Left hindlimb (tissue), 1 donor: ENCODE measurements around the gene ANO9.
A peak's percentile ranks its signal among the peaks of the same experiment; 100 is the strongest.
"Not testable (repeated sequence)": the region's sequence is repeated elsewhere in the genome, so short reads cannot be mapped to it uniquely, and the experiment has no call there.

ENCODE experiments used
- DNase-seq: peaks from one replicate; pipeline ENCODE4 v3.0.0-alpha.2; 2018

The ANO9 gene

DNA sequence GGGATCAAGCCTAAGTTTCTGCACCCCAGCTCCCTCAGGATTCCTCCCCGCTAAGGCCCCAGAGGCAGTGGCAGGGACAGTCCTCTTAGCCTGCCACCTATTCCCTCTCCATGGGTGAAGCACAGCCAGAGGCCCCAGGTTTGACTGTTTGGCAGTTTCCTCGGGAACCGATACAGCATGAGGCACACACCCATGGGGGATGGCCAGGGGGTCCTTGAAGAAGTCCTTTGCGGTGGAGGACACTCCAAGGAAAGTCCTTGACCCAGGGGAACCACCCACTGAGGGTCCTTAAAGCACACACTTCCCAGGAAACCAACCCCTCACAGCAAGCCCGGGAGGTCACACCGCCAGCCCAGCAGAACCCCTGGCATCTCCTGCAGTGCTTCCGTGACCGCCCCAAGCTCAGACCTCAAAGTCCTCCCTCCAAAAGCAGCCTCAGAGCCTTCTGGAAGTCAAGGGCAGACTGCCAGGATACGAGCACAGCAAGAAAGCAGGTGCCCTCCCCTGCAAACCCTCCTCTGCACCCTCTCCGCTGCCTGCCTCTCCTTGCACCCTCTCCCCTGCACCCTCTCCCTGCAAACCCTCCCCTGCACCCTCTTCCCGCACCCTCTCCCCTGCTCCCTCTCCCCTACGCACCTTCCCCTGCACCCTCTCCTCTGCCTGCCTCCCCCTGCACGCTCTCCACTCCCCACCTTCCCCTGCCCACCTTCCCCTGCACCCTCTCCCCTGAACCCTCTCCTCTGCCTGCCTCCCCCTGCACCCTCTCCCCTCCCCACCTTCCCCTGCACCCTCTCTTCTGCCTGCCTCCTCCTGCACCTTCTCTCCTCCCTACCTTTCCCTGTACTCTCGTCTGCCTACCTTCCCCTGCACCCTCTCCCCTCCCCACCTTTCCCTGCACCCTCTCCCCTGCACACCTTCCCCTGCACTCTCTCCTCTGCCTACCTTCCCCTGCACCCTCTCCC lies 28.4 kb downstream of the ANO9 start:
- DNase-seq, result no peak

DNA sequence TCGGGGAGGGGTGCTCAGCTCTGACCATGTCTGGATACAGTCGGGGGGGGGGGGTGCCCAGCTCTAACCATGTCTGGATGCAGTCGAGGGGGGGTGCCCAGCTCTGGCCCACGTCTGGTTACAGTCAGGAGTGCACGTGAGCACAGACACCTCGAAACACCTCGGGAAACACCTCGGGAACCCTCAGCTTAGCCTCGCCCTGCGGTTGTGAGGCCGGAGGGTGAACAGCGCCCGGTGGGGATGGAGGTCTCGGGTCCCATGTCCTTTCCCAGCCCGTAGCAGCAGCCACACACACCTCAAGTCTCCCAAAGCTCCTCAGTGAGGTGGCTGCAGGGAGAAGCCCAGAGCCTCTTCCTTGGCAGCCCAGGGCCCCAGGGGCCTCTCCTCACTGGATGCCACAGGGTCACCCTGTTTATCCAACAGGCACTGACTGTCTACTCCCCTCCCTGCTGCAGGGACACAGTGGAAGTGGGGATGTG lies 29.1 kb downstream of the ANO9 start:
- no peak for DNase-seq

DNA sequence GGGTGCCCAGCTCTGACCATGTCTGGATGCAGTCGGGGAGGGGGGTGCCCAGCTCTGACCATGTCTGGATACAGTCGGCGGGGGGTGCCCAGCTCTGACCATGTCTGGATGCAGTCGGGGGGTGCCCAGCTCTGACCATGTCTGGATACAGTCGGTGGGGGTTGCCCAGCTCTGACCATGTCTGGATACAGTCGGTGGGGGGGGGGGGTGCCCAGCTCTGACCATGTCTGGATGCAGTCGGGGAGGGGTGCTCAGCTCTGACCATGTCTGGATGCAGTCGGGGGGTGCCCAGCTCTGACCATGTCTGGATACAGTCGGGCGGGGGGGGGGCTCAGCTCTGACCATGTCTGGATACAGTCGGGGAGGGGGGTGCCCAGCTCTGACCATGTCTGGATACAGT lies 30.3 kb downstream of the ANO9 start:
- not testable (repeated sequence) for DNase-seq

DNA sequence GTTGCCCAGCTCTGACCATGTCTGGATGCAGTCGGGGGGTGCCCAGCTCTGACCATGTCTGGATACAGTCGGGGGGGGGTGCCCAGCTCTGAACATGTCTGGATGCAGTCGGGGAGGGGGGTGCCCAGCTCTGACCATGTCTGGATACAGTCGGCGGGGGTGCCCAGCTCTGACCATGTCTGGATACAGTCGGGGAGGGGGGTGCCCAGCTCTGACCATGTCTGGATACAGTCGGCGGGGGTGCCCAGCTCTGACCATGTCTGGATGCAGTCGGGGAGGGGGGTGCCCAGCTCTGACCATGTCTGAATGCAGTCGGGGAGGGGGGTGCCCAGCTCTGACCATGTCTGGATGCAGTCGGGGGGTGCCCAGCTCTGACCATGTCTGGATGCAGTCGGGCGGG lies 31.1 kb downstream of the ANO9 start:
- DNase-seq, result not testable (repeated sequence)

DNA sequence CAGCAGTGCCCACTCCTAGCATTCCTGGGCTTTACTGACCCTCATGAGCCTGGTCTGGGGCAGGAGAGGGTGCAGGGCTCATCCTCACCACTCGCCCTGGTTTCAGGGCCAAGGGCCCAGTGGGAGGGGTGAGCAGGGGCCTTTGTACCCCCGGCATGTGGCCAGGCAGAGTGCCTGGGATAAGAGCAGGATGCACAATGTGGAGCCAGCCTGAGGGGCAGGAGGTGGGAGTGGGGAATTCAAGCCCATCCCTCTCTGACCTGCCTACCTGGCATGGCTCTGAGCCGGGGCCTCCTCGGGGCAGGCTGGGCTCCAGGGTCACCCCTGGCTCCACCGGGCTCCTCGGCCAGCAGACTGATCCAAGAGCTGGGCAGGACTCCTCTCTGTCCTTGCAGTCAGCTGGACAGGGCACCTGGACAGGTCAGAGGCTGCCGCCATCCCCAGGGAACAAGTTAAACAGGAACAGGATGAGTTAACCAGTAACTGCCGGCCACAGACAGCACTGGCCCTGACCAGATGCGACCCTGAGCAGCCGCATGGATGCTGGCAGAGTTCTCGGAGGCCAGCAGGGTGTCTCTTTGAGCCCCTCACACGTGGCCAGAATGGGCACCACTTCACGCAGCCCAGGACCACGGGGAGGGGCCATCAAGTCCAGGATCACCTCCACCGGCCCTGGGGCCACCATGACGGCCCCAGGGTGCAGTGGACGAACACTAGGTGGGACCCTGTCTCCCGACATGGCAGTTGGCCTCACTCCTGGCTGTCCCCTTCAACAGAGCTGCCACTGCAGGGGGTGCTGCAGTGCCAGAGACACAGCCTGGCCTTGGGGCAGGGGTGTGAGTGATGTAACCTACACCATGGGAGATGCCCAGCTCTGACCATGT lies 32.0 kb downstream of the ANO9 start:
- peak; percentile 31 for DNase-seq

DNA sequence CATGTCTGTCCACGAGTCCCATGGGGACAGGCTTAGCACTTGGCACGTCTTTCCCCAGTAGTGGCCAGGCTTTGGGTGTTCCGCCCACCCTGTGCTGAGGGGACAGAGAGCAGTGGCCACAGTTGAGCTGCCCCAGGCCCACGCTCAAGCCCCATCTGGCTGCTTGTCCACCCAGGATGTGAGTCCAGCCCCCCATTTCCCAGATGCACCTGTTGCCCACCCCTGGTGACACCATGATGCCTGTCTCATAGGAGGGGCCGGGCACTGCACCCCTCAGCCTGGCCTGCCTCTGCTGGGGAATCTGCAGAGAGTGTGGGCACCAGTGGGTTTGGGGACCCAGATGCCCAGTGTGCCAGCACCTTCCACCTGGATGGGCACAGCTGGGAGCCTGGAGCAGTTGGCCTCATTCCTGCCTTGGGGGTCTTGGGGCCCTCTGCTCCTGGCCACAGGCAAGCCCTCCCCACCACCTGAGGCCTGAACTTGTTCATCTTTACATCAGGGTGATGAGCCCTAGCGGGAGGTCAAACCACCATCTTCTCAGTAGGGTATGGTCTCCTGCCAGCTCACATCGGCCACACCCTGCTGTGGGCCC lies 32.7 kb downstream of the ANO9 start:
- DNase-seq, result peak; percentile 48

DNA sequence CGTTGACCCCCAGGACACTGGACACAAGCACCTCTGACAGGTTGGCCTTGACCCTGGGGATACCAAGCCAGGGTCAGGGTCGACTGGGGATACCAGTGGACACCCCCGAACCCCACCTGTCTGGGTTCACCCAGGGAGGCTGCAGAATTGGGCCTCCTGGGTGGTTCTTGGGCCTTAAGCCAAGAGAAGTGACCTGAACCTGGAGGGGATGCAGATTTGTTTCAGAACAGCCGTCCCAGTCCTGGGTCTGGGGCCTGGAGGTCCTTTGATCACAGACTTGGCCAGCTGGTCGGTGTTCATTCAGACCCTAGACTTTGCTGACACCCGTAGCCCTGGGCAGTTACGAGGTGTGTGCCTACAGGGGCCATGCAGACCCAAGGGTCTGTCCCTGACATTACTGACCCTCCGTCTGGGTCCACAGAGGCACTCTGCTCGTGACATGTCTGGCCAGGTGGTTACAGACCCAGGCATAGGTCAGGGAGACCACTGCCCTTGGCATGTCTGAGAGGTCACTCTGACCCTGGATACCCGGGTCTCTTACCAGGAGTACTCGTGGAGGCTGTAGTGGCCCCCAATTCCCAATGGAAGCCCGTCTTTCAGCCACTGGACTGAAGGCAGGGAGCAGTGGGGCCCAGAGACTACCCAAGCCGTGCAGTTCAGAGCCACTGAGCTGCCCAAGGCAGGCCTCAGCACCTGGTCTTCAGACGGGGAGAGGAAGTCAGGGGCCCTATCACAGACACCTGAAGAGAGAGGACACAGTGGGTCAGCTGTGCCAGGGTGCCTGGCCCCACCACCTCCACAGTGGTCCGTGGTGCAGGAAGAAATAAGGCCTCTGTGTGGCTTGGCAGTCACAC lies 33.4 kb downstream of the ANO9 start:
- peak; percentile 19 for DNase-seq

DNA sequence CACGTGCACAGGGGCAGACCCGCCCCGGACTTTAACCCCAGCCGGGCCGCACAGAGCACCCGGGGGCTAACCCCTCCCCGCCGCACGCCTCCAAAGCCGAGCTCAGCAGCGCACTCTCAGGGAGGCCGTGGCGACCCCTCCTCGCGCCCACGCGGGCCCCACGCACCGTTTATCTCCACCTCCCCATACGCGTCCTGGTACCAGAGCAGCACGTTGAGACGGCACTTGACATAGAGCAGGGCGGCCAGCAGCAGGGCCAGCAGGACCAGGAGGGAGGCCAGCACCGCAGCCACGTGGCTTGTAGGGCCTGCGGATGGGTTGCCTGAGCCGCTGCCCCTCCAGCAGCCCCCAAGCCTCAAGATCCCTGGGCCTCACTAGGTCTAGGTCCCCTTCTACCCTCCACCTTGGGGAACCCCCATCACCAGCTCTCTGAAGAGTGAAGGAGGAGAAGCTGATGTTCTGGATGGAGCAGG lies 34.1 kb downstream of the ANO9 start:
- DNase-seq, result peak; percentile 21

DNA sequence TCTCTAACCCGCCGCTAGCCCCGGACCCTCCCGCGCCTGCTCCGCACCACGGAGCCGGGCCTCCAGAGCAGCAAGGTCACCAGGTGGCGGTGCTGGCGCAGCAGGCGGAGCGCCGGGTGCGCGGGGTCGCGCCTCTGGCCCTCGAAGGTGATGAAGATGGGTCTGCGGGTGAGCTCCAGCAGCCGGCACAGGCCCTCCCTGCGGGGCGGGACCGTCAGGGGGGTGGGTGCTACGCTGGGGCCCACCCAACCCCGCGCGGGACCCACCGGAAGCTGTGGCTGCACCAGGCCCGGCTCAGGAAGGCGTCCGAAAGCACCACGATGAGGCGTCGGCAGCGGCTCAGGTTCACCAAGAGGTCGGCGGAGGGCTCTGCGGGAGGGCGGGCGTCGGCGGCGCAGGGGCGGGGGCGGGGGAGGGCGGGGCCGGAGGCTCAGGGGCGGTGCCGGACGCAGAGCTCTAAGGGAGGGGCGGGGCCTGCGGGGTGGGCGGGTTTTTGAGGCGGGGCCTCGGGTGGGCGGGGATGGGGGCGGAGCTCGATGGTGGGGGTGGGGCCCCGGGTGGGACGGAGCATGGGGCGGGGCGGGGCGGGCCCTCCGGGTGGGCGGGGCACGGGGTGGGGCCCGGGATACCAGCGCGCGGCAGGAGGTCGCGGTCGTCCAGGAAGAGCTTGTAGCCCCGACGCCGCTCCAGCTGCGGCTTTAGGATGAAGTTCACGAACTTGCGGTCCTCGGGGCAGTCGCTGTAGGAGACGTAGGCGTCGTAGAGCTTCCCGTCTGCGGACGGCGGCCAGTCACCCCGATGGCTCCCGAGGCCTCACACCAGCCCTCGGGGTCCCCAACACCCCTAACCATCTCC lies 34.8 kb downstream of the ANO9 start:
- peak; percentile 81 for DNase-seq

DNA sequence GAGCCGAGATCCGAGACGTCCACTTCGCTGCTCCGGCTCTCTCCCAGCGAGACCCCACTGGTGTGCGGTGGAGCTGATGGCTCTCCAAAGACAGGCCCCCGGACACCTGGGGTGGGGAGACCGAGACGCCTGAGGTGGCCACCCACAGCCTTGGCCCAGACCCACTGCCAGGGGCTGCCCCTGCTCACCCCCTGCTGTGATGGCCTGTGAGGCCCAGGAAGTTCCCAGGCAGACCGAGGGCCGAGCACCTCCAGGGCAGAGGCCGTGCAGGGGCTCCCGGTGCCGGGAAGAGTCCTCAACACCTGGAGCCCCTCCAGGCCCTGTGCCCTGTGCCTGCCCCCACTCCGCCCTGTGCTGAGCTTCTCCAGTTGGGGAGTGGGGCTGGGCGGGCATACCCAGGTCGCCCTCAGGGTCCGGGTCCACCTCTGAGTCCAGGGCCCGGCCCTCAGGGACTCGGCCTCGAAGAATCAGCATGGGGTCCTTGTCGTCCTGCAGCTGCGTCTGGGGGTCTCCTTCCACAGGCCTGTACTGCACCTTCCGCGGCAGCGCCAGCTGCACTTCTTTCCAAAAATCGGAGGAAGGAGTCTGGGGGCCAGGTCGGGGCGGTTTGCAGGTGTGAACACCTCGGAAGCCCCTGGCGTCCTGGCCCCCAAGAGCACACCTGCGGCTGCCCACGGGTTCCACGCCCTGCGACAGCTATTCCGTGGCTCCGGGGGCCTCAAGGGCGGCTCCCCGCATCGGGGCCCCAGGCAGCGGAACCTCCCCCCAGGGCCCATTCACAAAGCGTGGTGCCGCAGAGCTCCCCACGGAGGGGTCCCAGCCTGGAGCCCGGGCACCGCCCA lies 35.6 kb downstream of the ANO9 start:
- no peak for DNase-seq

DNA sequence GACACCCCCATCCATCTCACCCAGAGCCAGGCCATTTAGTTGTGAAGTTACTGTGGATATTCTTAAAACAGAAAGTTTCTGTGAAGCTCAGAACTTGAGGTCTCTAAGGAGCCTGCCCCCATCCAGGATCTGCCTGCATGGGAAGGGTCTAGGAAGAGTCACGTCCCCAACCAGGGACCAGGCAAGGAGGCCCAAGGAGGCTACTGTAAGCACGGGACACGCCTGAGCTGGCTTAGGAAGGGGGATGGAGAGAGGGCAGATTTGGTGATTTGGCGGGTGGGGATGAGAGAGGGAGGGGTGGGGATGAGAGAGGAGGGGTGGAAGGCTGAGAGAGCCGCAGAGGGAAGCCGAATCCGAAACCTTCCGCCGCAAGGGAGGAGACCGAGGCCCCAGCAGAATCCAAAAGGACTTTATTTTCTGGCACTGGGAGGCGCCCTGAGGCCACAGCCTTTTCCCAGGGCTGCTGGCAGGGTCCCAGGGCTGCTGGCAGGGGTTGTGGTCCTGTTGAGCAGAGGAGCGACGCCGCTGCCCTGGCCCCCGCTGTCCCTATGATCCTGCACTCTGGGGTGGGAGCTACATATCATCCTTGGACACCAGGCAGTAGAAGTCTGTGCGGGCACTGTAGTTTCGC lies 36.4 kb downstream of the ANO9 start:
- peak; percentile 37 for DNase-seq

DNA sequence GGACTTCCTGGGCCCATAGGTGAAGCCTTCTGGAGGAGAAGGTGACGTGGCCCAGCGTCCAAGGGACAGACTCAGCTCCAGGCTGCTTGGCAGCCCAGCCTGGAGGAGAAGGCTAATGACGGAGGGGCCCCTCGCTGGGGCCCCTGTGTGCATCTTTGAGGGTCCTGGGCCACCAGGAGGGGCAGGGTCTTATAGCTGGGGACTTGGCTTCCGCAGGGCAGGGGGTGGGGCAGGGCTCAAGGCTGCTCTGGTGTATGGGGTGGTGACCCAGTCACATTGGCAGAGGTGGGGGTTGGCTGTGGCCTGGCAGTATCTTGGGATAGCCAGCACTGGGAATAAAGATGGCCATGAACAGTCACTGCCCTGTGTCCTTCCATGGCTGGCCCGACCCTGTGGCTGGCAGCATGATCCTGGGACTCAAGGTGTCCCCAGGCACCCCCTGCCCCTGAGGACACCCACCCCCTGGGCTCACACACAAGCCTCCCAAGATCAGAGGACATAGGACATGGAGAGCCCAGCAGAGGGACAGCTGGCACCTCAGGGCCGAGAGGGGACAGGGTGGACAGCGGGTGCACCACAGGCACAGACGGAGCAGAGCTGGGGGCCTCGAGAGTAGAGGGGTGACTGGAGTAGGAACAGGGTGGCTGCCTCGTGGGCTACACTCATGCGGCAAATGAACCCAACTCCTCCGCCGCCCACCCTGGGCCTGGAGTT lies 37.1 kb downstream of the ANO9 start:
- DNase-seq, result peak; percentile 33

DNA sequence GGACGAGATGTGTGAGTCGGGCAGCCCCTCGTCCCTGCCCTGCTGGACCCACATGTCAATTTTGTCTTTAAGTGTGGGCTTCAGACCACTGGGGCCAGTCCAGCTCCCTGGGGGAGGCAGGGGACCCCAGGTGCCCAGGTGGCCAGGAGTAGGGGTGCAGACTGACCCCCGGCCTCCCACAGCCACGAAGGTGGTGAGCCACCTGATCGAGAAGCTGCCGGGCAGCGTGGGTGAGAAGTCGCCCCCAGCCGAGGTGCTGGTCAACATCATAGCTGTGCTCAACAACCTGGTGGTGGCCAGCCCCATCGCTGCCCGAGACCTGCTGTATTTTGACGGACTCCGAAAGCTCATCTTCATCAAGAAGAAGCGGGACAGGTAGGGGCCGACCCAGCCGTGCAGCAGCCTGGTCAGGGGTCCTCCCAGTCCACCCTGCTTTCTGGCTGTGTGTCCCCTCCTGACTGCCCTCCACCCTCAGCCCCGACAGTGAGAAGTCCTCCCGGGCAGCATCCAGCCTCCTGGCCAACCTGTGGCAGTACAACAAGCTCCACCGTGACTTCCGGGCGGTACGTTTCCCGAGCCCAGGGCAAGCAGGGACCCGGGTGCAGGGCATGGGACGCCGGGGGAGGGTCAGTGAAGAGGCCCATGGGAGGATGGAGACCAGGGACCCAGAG lies 37.9 kb downstream of the ANO9 start:
- peak; percentile 24 for DNase-seq

DNA sequence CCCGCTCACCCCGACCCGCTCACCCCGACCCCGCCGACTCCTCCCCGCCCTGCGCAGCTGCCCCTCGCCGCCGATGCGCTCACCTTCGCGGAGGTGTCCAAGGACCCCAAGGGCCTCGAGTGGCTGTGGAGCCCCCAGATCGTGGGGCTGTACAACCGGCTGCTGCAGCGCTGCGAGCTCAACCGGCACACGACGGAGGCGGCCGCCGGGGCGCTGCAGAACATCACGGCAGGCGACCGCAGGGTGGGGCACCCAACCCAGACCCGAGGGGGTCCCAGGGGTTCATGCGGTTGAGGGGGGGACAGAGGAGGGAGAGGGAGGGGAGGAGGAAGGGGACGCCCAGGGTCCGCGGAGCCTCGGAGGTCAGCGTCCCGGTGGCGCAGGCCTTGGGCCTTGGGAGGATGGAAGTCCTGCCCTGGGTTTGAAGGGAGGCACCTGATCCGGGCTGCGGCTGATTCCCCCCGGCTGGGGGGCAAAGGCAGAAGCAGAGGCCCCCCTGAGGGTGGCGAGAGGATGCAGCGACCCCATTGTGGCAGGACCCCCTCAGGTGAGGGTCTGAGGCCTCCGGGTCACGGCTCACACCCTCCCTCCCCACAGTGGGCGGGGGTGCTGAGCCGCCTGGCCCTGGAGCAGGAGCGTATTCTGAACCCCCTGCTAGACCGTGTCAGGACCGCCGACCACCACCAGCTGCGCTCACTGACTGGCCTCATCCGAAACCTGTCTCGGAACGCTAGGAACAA lies 38.6 kb downstream of the ANO9 start:
- no peak for DNase-seq

DNA sequence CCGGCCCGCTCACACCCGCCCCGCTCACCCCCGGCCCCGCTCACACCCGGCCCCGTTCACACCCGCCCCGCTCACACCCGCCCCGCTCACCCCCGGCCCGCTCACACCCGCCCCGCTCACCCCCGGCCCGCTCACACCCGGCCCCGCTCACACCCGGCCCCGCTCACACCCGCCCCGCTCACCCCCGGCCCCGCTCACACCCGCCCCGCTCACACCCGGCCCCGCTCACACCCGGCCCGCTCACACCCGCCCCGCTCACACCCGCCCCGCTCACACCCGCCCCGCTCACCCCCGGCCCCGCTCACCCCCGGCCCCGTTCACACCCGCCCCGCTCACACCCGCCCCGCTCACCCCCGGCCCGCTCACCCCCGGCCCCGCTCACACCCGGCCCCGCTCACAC lies 40.6 kb downstream of the ANO9 start:
- DNase-seq, result not testable (repeated sequence)

DNA sequence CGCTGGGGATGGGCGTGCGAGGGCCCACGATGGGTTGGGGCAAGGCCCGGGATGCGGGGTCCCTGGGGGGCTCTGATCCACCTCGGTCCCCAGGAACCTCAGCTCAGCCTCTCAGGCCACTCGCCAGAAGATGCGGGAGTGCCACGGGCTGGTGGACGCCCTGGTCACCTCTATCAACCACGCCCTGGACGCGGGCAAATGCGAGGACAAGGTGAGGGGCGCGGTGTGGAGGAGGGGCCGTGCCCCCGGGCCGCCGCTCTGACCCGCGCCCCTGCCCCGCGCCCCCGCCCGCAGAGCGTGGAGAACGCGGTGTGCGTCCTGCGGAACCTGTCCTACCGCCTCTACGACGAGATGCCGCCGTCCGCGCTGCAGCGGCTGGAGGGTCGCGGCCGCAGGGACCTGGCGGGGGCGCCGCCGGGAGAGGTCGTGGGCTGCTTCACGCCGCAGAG lies 41.5 kb downstream of the ANO9 start:
- DNase-seq, result no peak

DNA sequence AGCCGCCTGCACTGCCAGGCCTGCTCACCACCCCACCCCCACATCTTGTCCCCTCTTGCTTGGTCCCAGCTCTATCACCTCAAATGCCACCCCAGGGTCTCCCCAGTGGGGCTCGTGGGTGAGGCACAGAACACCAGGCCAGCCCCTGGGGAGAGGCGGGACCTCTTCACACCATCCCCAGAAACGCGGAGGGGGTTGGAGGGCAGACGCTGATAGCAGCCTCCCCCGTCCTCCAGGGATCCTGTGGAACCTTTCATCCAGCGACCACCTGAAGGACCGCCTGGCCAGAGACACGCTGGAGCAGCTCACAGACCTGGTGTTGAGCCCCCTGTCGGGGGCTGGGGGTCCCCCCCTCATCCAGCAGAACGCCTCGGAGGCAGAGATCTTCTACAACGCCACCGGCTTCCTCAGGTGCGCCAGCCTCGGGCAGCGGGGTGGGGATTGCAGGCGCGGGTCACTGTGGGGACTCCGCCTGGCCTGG lies 42.0 kb downstream of the ANO9 start:
- no peak for DNase-seq
